HG03520 (cell line): ENCODE results near the gene IL1B.

ENCODE experiments used
- ATAC-seq: cut with Tn5 transposase; IDR thresholded peaks from one replicate; pipeline ENCODE4 v1.9.1; 2021; ENCODE audit warnings: mild to moderate bottlenecking, moderate library complexity; ENCODE audit not compliant: unreplicated experiment

IL1B gene

DNA sequence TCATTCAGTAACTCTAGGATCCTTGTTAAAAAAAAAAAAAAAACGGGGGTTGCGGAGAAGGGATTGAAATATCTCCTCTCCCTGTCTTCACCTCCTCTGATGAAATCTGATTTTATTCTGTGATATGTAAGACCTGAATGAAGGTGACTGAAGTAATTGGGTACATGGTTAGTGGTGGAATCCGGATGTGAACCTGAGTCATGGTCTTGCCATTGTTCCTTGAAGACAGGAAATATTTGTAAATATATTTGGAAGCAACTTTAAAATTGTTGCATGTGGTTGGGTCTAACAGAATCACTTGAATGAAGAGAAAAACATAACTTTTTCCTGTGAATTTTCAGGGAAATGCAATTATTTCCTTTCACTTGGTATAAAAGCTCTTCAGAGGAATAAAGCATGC lies 49.3 kb downstream of the IL1B start:
- ATAC-seq: no peak

GRCh38 chr2:112784199-112785189 lies 52.1 kb downstream of the IL1B start, which contains the start of gene IL1A:
IL1A (minus strand) TSS chr2:112784493; CDS start chr2:112783770, 723 bp downstream.
- no peak for ATAC-seq

GRCh38 chr2:112783187-112783714 lies 53.3 kb downstream of the IL1B start:
- no peak for ATAC-seq

- ATAC-seq: peak; percentile 90
These were observed 54.3 kb downstream of the IL1B start for GRCh38 chr2:112782234-112782799.
